Omental fat pad (tissue), 4 donors: ENCODE data around the gene CARD11. TPM values are rescaled to one million over a fixed set of nuclear protein-coding genes. Genes with fewer than 3 reads are reported as not detected.

ENCODE experiments used
- ATAC-seq: fragments of 150-250 bp; one replicate; pipeline ENCODE4 v1.9.1; 2016; ENCODE audit warnings: mild to moderate bottlenecking, moderate library complexity; ENCODE audit not compliant: low FRiP score
- DNase-seq: peaks from one replicate; pipeline ENCODE4 v3.0.0-alpha.2; 2019; ENCODE audit warnings: low spot score
- CTCF ChIP-seq, 3 donors: fragments of 450-650 bp; IDR thresholded peaks; one replicate each; pipeline ENCODE4 v1.5.1; 2016 to 2017; ENCODE audit warnings: antibody characterized with exemption in 3 of 3, mild to moderate bottlenecking in 3 of 3, moderate library complexity in 2 of 3
- total RNA-seq, 4 donors: library from RNA; depleted of rRNA; stranded (reverse); fragments of >200 nt; gene quantifications; one replicate each; pipeline ENCODE4 v1.1.0, GENCODE V29; 2016

Gene CARD11
- total RNA-seq, 4 donors from 2014 or later, result 0.75 to 1.4 (median 1.0) TPM

GRCh38 chr7:3066506-3066905, 22.8 kb upstream of the CARD11 start:
- ATAC-seq, result no peak

GRCh38 chr7:3065724-3066143, 22.1 kb upstream of the CARD11 start:
- ATAC-seq (no peak), DNase-seq (no peak)

More at GRCh38 chr7:3066506-3066905, 22.8 kb upstream of the CARD11 start:
- DNase-seq, result no peak
- TF ChIP-seq CTCF (IDR thresholded peaks at IDR 0.05), result no peak

GRCh38 chr7:3064067-3064466, 20.4 kb upstream of the CARD11 start:
- no peak for TF ChIP-seq CTCF (IDR thresholded peaks at IDR 0.05)

More at GRCh38 chr7:3065724-3066143, 22.1 kb upstream of the CARD11 start:
- no peak for TF ChIP-seq CTCF (IDR thresholded peaks at IDR 0.05)

GRCh38 chr7:3063016-3063753, 19.5 kb upstream of the CARD11 start:
- ATAC-seq (no peak), DNase-seq (no peak)
- no peak for TF ChIP-seq CTCF (IDR thresholded peaks at IDR 0.05)

More at GRCh38 chr7:3064067-3064466, 20.4 kb upstream of the CARD11 start:
- DNase-seq (no peak), ATAC-seq (no peak)

GRCh38 chr7:3057066-3057420, 13.4 kb upstream of the CARD11 start:
- TF ChIP-seq CTCF (IDR thresholded peaks at IDR 0.05), result no peak

GRCh38 chr7:3056234-3057065, 12.8 kb upstream of the CARD11 start:
- ATAC-seq, result no peak
- no peak for DNase-seq
- no peak for TF ChIP-seq CTCF (IDR thresholded peaks at IDR 0.05)

More at GRCh38 chr7:3057066-3057420, 13.4 kb upstream of the CARD11 start:
- no peak for ATAC-seq
- DNase-seq, result no peak
